A549 (cell line): ENCODE measurements around the gene CYP4Z1.
"Not testable (repeated sequence)": the region's sequence is repeated elsewhere in the genome, so short reads cannot be mapped to it uniquely, and the experiment has no call there.

Experiments
- CTCF ChIP-seq: fragments of >200 bp; sonication (Bioruptor Twin); formaldehyde crosslinking; IDR thresholded peaks from 3 replicates; pipeline ENCODE4 v1.5.1; 2016
- ELK1 ChIP-seq: fragments of 150-350 bp; IDR thresholded peaks from 2 replicates; pipeline ENCODE4 v1.6.1; 2014; ENCODE audit warnings: low read depth, mild to moderate bottlenecking, low read length
- EP300 ChIP-seq, 2 experiments: fragments of >200 bp; sonication (Bioruptor Twin); formaldehyde crosslinking; IDR thresholded peaks; 2 replicates in 1 of 2; 3 replicates in 1 of 2; pipeline ENCODE4 v1.6.1; 2016 to 2017
- HES2 ChIP-seq: fragments of >200 bp; sonication (Bioruptor Twin); formaldehyde crosslinking; IDR thresholded peaks from 2 replicates; pipeline ENCODE4 v1.6.1; 2016
- JUNB ChIP-seq: fragments of >200 bp; sonication (Bioruptor Twin); formaldehyde crosslinking; IDR thresholded peaks from 2 replicates; pipeline ENCODE4 v1.6.1; 2016
- MAZ ChIP-seq: fragments of 150-350 bp; IDR thresholded peaks from 2 replicates; pipeline ENCODE4 v1.6.1; 2014; ENCODE audit warnings: antibody characterized with exemption, low read depth, low read length, borderline replicate concordance
- NFE2L2 ChIP-seq: fragments of 150-350 bp; conservative IDR thresholded peaks from 2 replicates; pipeline ENCODE4 v1.6.1; 2014; ENCODE audit warnings: low read length
- POLR2A ChIP-seq: IDR thresholded peaks from 2 replicates; pipeline ENCODE4 v1.6.1; 2012; ENCODE audit warnings: mild to moderate bottlenecking, low read length
- RCOR1 ChIP-seq: fragments of 150-350 bp; IDR thresholded peaks from 2 replicates; pipeline ENCODE4 v1.6.1; 2014; ENCODE audit warnings: antibody characterized with exemption, low read length, low read depth
- ZC3H11A ChIP-seq: fragments of 450-650 bp; IDR thresholded peaks from 2 replicates; pipeline ENCODE4 v1.6.1; 2014; ENCODE audit warnings: antibody characterized with exemption, mild to moderate bottlenecking

GRCh38 chr1:47089356-47089755, 22.3 kb downstream of the CYP4Z1 start:
- not testable (repeated sequence) for TF ChIP-seq JUNB; POLR2A; ZC3H11A; ELK1; NFE2L2; MAZ; EP300 (IDR thresholded peaks at IDR 0.05); HES2; RCOR1
- peak; percentile 48 for TF ChIP-seq CTCF
